Bronchial epithelial cell (primary cell): ENCODE measurements around the gene NCAM1. TPM values are rescaled to one million over a fixed set of nuclear protein-coding genes. Genes with fewer than 3 reads are reported as not detected.

Experiments
- DNase-seq: peaks from one replicate; pipeline ENCODE4 v3.0.0-alpha.2; 2010; ENCODE audit warnings: low read depth
- FAIRE-seq: peaks from 2 replicates; lab custom pipeline; 2011; peaks lifted over from hg19 to GRCh38; lab: Jason Lieb, UNC
- H3K27me3 ChIP-seq: 2 replicates; pipeline ENCODE4 v1.5.1; 2011; ENCODE audit warnings: low read length; ENCODE audit not compliant: control insufficient read depth, insufficient read depth
- H3K36me3 ChIP-seq: 2 replicates; pipeline ENCODE4 v1.5.1; 2011; ENCODE audit warnings: low read length; ENCODE audit not compliant: control insufficient read depth, insufficient read depth
- H3K4me3 ChIP-seq: 2 replicates; pipeline ENCODE4 v1.5.1; 2011; ENCODE audit warnings: mild to moderate bottlenecking, low read depth, low read length, control low read depth
- total RNA-seq: library from RNA; depleted of rRNA; stranded (reverse); fragments of >200 nt; gene quantifications from 2 replicates; pipeline ENCODE4 v1.2.1, GENCODE V29; 2014
- TF ChIP-seq, protein P1 (sequence below): IDR thresholded peaks from 2 replicates; pipeline ENCODE4 v1.5.1; 2011; ENCODE audit warnings: mild to moderate bottlenecking, moderate library complexity, low read length, control low read depth, inconsistent platforms; ENCODE audit not compliant: insufficient read depth, severe bottlenecking

The NCAM1 gene
- total RNA-seq, 1 donor from 2014 or later: under 0.01 TPM

DNA sequence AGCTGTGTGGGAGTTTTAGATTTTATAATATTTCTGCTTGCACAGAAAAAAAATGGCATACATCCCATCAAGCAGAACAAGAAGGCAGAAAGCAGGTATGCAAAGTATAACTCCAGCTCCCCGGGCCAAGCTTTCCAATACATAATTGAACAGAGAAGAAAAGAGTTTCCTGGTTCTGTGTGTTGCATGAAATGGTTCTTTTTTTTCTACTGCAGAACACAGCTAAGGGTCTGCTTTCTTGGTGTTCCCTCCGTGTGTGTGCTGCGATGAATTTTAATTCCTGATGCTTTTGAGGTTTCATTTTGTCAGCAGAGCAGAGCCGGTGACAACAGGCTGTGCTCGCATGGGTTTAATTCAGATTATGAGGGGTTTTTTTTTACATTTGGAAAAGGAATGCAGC lies 282.5 kb downstream of the NCAM1 start:
- DNase-seq: no peak
- Histone ChIP-seq H3K36me3 (no peaks in the 10 kb centered on the region), H3K4me3 (no peak overlapping the region), H3K27me3 (no peaks in the 10 kb centered on the region)
- FAIRE-seq: no peak
- TF ChIP-seq, protein P1, sequence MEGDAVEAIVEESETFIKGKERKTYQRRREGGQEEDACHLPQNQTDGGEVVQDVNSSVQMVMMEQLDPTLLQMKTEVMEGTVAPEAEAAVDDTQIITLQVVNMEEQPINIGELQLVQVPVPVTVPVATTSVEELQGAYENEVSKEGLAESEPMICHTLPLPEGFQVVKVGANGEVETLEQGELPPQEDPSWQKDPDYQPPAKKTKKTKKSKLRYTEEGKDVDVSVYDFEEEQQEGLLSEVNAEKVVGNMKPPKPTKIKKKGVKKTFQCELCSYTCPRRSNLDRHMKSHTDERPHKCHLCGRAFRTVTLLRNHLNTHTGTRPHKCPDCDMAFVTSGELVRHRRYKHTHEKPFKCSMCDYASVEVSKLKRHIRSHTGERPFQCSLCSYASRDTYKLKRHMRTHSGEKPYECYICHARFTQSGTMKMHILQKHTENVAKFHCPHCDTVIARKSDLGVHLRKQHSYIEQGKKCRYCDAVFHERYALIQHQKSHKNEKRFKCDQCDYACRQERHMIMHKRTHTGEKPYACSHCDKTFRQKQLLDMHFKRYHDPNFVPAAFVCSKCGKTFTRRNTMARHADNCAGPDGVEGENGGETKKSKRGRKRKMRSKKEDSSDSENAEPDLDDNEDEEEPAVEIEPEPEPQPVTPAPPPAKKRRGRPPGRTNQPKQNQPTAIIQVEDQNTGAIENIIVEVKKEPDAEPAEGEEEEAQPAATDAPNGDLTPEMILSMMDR: no peak

DNA sequence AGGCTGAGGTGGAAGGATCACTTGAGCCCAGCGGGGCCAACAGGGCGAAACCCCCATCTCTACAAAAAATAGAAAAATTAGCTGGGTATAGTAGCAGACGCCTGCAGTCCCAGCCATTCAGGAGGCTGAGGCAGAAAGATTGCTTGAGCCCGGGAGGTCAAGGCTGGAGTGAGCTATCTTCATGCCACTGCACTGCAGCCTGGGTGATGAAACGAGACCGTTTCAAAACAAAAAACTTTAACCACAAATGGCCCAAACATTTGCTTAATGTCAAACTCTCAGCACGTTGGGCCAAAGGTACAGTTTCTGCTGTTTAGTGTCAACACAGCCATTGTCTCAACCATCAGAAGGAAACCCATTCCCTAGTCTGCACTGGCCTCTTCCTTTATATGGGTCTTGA lies 284.0 kb downstream of the NCAM1 start:
- DNase-seq (no peak), FAIRE-seq (no peak)
- Histone ChIP-seq H3K36me3 (no peaks in the 10 kb centered on the region), H3K4me3 (no peak overlapping the region), H3K27me3 (no peaks in the 10 kb centered on the region)
- TF ChIP-seq, protein P1: no peak

DNA sequence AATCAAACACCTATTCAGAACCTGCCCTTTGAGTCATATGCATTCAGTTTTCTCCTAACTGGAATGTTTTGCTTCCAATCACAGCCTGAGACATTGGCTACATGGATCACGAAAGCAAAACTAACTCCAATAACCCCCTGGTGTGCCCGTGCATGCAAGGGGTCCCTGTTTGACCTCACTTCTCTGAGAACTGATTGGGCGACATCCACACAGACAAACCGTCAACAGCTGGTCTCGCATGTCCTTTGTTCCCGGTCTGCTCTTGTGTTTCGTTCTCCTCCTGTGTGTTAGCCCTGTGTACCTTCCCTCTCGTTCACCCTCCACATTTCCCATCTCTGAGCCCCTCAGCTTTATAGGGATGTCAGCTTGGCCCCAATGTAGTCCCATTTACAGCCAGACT lies 286.0 kb downstream of the NCAM1 start:
- Histone ChIP-seq H3K27me3 (no peaks in the 10 kb centered on the region), H3K36me3 (no peaks in the 10 kb centered on the region), H3K4me3 (no peak overlapping the region)
- TF ChIP-seq, protein P1: no peak
- FAIRE-seq (no peak), DNase-seq (no peak)

DNA sequence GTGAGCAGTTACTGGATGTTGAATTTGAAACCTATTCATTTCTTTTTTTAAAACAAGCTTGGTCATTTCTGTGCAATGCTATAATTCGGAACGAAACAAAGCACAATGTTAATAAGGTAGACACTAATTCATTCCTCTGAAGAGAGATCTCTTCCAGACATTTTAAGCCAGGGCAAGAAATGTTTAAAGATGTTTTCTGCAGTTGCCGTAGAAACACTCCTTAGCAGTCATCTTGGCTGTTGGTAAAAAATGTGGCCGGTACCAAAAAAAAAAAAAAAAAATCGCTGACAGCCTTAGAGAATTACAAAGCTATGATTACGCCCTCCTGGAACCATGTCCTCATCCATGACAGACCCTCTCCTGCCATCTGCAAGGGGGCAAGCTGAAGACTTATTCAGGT lies 286.7 kb downstream of the NCAM1 start:
- TF ChIP-seq, protein P1: no peak
- DNase-seq (no peak), FAIRE-seq (no peak)
- Histone ChIP-seq H3K4me3 (no peak overlapping the region), H3K36me3 (no peaks in the 10 kb centered on the region), H3K27me3 (no peaks in the 10 kb centered on the region)

DNA sequence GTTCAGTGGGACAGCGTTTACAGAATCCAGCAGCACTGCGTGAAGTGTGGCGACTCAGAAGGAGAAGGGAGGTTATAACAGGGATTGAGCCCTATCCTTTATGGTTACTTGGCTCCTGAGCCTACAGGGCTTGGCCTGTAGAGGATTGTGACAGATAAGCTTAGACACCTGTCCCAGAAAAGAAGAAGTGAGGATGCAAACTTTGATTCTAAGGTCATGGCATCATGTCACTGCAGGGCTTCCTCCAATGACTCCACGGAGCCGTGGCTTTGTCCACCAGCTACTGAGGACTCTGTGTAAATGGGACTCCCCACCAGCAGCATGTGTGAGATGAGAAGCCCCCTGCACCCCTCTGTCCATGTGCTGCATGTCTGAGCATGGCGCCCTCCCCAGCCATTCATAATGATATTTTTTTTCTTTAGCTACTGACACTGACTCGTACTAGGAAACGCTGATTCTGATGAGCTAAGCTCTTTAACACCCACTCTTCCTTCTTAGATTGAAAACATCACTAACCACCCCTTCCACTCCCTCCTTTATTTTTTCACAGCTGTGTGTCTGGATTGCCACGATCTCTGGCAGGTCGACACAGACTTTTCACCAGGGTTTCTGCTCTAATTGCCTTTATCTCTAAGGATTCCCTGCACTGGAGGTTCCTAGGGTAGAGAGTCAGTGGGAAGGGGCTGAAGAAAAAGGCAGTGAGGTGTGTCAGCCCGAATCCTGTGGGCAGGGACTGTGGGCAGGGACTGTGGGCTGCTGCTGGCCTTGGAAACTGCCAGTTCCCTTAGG lies 287.7 kb downstream of the NCAM1 start:
- Histone ChIP-seq H3K27me3 (no peaks in the 10 kb centered on the region), H3K4me3 (no peak overlapping the region), H3K36me3 (no peaks in the 10 kb centered on the region)
- DNase-seq: no peak
- peak; percentile 18 for FAIRE-seq
- TF ChIP-seq, protein P1: no peak

DNA sequence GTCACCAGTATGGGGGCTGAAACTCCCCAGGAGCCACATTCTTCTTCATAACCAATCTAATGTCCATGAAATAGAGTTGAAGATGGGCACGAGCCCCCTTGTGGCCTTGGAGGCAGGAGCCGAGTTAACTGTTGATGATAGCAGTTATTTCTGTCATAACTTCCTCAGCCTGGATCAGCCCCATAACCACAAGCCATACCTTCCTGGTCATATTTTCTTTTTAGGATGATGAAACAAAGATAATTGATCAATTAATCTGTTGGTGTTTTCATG lies 288.2 kb downstream of the NCAM1 start:
- H3K4me3 ChIP-seq: no peak overlapping the region
- FAIRE-seq (no peak), DNase-seq (no peak)
- TF ChIP-seq, protein P1: no peak
- H3K36me3 ChIP-seq: no peaks in the 10 kb centered on the region
- no peaks in the 10 kb centered on the region for H3K27me3 ChIP-seq
